Prostate gland (tissue), 2 donors: ENCODE data around the gene KRABD2.

Source experiments
- CTCF ChIP-seq, 4 experiments: fragments of 200-600 bp in 2 of 4; fragments of 450-650 bp in 2 of 4; sonication (generic) in 2 of 4; IDR thresholded peaks; 1 replicate in 3 of 4; 2 replicates in 1 of 4; pipeline ENCODE4 v1.5.1; 2016 to 2019; ENCODE audit warnings: antibody characterized with exemption in 4 of 4, mild to moderate bottlenecking in 2 of 4, moderate library complexity in 2 of 4
- POLR2A ChIP-seq: fragments of 450-650 bp; IDR thresholded peaks from one replicate; pipeline ENCODE4 v1.6.1; 2016; ENCODE audit warnings: antibody characterized with exemption, mild to moderate bottlenecking
- POLR2AphosphoS5 ChIP-seq: sonication (generic); formaldehyde crosslinking; IDR thresholded peaks from one replicate; pipeline ENCODE4 v1.6.1; 2017; ENCODE audit warnings: antibody characterized with exemption

GRCh38 chr17:8380049-8380448, 3.5 kb upstream of the KRABD2 start:
- TF ChIP-seq CTCF (IDR thresholded peaks at IDR 0.05) (no peak), POLR2A (no peak), POLR2AphosphoS5 (no peak)
